Suprapubic skin (tissue), 4 donors: Measurements from ENCODE around the gene WDR73. TPM values are rescaled to one million over a fixed set of nuclear protein-coding genes. Genes with fewer than 3 reads are reported as not detected.

Experiments
- DNase-seq, 2 donors: peaks; one replicate each; pipeline ENCODE4 v3.0.0-alpha.2; 2019; ENCODE audit warnings: low spot score in 2 of 2
- H3K27ac ChIP-seq: fragments of 200-600 bp; sonication (generic); one replicate; pipeline ENCODE4 v1.5.1; 2019
- H3K27me3 ChIP-seq: fragments of 200-600 bp; sonication (generic); one replicate; pipeline ENCODE4 v1.5.1; 2019
- H3K36me3 ChIP-seq: fragments of 200-600 bp; sonication (generic); one replicate; pipeline ENCODE4 v1.5.1; 2019
- H3K4me1 ChIP-seq: fragments of 200-600 bp; sonication (generic); one replicate; pipeline ENCODE4 v1.5.1; 2019
- H3K4me3 ChIP-seq: fragments of 200-600 bp; sonication (generic); one replicate; pipeline ENCODE4 v1.5.1; 2019; ENCODE audit warnings: mild to moderate bottlenecking
- H3K9me3 ChIP-seq: fragments of 200-600 bp; sonication (generic); one replicate; pipeline ENCODE4 v1.5.1; 2019
- EP300 ChIP-seq: sonication (generic); formaldehyde crosslinking; IDR thresholded peaks from one replicate; pipeline ENCODE4 v1.6.1; 2017; ENCODE audit warnings: antibody characterized with exemption
- POLR2A ChIP-seq, 2 donors: fragments of 450-650 bp; IDR thresholded peaks; one replicate each; pipeline ENCODE4 v1.6.1; 2017; ENCODE audit warnings: antibody characterized with exemption in 2 of 2, mild to moderate bottlenecking in 2 of 2, moderate library complexity in 2 of 2
- POLR2AphosphoS5 ChIP-seq, 3 donors: sonication (generic); formaldehyde crosslinking; IDR thresholded peaks; one replicate each; pipeline ENCODE4 v1.6.1; 2017; ENCODE audit warnings: antibody characterized with exemption in 3 of 3
- WGBS: methylation state at CpG from one replicate; pipeline ENCODE4 v1.1.5; 2018; 5-methylcytosine and 5-hydroxymethylcytosine counted together
- total RNA-seq, 4 donors: library from RNA; depleted of rRNA; stranded (reverse); fragments of >200 nt; gene quantifications; one replicate each; pipeline ENCODE4 v1.1.0, GENCODE V29; 2016
- TF ChIP-seq, protein P1 (sequence below), 2 donors: fragments of 200-600 bp in 1 of 2; fragments of 450-650 bp in 1 of 2; sonication (generic) in 1 of 2; IDR thresholded peaks; one replicate each; pipeline ENCODE4 v1.5.1; 2016 to 2019; ENCODE audit warnings: antibody characterized with exemption in 2 of 2, mild to moderate bottlenecking in 1 of 2, moderate library complexity in 1 of 2

Gene WDR73
- 10 to 100 TPM; 16.0 to 39.9 (median 27.2) TPM for total RNA-seq

DNA sequence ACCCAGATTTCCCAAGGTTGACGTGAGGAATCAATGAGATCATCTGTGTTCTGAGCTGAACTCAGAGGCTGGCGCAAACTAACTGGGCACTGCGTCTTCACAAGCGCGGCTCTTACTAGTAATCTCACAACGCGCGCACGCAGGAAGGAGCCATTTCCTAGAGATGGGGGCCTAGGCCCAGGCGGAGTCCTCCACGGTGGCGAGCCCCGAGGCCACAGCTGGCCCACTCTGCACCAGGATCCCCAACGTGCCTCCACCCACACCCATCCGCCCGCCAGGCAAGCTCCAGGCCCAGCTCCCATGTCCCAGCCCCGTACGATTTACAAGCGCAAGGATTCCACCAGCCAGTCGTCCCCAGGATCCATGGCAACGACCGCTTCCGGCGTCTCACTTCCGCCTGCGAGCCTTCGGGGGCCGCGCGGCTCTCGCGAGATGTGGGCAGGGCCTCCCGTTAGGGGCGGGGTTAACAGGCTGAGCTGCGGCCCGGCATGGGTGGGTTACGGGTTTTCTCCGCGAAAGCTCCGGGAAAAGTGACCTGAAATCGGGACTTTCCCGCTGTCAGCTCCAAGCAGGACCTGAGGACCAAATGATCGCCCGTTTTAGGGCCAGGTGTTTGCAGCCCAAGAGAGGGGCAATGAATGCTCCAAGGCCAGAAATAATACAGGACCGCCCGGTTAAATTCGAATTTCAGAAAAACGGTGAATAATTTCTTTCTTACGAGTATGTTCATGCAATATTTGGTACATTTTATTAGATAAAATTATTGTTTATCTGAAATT lies at the start of gene WDR73:
Gene WDR73 (minus strand): TSS at position 374 of the 779 bp plus-strand sequence. CDS start 9 bp downstream, at position 365.
- H3K27me3 ChIP-seq, result no peaks in the 10 kb centered on the region
- TF ChIP-seq POLR2AphosphoS5 (IDR thresholded peaks at IDR 0.05) (peak in 2 of 3 donors; percentile 35 to 85), POLR2A (IDR thresholded peaks at IDR 0.05) (peak in 1 of 2 donors; percentile 60), EP300 (no peak)
- TF ChIP-seq, protein P1, sequence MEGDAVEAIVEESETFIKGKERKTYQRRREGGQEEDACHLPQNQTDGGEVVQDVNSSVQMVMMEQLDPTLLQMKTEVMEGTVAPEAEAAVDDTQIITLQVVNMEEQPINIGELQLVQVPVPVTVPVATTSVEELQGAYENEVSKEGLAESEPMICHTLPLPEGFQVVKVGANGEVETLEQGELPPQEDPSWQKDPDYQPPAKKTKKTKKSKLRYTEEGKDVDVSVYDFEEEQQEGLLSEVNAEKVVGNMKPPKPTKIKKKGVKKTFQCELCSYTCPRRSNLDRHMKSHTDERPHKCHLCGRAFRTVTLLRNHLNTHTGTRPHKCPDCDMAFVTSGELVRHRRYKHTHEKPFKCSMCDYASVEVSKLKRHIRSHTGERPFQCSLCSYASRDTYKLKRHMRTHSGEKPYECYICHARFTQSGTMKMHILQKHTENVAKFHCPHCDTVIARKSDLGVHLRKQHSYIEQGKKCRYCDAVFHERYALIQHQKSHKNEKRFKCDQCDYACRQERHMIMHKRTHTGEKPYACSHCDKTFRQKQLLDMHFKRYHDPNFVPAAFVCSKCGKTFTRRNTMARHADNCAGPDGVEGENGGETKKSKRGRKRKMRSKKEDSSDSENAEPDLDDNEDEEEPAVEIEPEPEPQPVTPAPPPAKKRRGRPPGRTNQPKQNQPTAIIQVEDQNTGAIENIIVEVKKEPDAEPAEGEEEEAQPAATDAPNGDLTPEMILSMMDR (IDR thresholded peaks at IDR 0.05), result peak in 1 of 2 donors; percentile 1
- peak within 1 kb of the TSS; percentile 87 for H3K27ac ChIP-seq
- H3K36me3 ChIP-seq, result peaks cover 26% of the 10 kb centered on the region
- H3K4me3 ChIP-seq, result peak within 1 kb of the TSS; percentile 75
- DNase-seq, result peak; percentile 98
- no peaks in the 10 kb centered on the region for H3K9me3 ChIP-seq
- peaks cover 53% of the 10 kb centered on the region for H3K4me1 ChIP-seq
- under 1% methylated on average over 31 of the region's 49 CpGs for WGBS

DNA sequence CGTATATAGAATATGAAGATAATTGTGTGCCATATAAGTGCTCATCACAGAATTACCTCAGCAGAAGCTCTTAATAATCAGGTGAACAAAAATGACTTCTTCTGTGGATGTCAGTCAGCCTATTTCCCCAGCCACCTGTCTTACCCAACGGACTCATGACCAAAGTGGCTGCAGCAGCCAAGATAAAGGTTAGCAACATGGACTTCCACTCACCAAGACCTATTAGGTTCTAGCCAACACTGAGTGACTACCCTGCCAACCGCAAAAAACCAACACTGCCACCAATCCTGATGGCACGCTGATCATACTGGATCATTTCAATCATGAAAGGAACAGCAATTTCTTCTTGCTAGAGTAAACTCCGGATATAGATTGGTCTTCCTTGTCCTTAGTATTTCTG lies 49.7 kb upstream of the WDR73 start:
- Histone ChIP-seq H3K27ac (no peak overlapping the region), H3K4me1 (peaks cover 13% of the 10 kb centered on the region)

DNA sequence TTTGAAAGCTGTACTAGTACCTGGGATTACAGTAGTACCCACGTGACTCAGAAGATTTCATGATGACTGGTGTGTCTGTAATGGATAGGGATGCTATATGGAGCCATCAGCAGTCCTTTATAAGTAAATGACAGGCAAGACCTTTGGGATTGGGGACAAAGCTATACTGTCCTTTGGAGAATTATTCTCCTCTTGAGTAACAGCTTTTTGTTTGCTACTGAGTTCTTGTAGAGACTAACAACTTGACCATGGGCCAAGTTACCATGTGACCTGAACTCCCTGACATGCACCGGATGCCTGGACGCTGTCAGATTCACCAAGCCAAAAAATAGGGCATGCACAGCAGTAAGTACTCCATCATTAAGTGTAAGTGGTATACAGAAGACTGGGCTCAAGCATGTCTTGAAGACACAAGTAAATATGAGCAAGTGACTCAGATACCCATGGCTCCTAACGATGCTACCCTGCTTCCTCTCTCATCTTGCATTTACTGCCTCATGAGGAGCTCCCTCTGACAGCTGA lies 48.9 kb upstream of the WDR73 start:
- WGBS, result 26% methylated on average over 4 of the region's 4 CpGs
- no peak overlapping the region for H3K4me3 ChIP-seq
- TF ChIP-seq EP300, result no peak
- no peak for TF ChIP-seq POLR2A (IDR thresholded peaks at IDR 0.05)
- TF ChIP-seq POLR2AphosphoS5 (IDR thresholded peaks at IDR 0.05), result no peak
- TF ChIP-seq, protein P1 (IDR thresholded peaks at IDR 0.05), result no peak
- H3K27ac ChIP-seq, result no peak overlapping the region
- H3K9me3 ChIP-seq, result no peaks in the 10 kb centered on the region
- H3K36me3 ChIP-seq, result no peaks in the 10 kb centered on the region
- no peaks in the 10 kb centered on the region for H3K27me3 ChIP-seq
- DNase-seq, result no peak
- peaks cover 13% of the 10 kb centered on the region for H3K4me1 ChIP-seq

More for the DNA sequence above, 49.7 kb upstream of the WDR73 start:
- no peak for DNase-seq
- 98% methylated on average over 5 of the region's 5 CpGs for WGBS
- no peak overlapping the region for H3K4me3 ChIP-seq
- TF ChIP-seq EP300 (no peak), POLR2AphosphoS5 (IDR thresholded peaks at IDR 0.05) (no peak), POLR2A (IDR thresholded peaks at IDR 0.05) (no peak)
- TF ChIP-seq, protein P1 (IDR thresholded peaks at IDR 0.05), result no peak
- H3K36me3 ChIP-seq, result no peaks in the 10 kb centered on the region
- H3K27me3 ChIP-seq, result no peaks in the 10 kb centered on the region
- no peaks in the 10 kb centered on the region for H3K9me3 ChIP-seq

DNA sequence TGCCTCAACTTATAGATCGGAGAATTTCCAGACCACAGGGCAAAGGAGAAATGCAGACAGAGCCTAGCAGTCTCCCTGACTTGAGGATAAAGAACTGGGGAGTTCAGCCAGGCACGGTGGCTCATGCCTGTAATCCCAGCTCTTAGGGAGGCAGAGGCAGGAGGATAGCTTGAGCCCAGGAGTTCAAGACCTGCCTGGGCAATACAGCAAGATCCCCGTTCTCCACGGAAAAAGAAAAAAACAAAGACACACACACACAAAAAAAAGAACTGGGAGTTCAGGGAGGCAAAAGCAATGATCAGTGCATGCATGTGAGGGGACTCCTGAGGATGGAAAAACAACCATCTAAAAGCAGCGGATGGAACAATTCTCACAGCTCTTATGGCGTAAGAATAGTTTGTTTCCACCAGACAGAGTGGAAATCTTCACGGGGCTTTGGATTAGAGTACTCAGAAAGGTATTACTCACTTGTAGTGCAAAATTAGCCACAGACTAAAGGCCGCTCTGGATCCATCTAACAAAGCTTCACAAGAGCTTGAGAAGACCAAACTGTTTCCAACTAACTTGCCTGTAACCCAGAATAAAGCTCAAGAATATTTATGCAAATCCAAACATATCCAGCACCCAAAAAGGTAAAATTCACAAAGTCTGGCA lies 45.6 kb upstream of the WDR73 start:
- H3K27me3 ChIP-seq, result no peaks in the 10 kb centered on the region
- no peaks in the 10 kb centered on the region for H3K36me3 ChIP-seq
- no peaks in the 10 kb centered on the region for H3K9me3 ChIP-seq
- no peak for DNase-seq
- no peak overlapping the region for H3K27ac ChIP-seq
- H3K4me1 ChIP-seq, result peaks cover 13% of the 10 kb centered on the region
- no peak for TF ChIP-seq EP300
- no peak for TF ChIP-seq POLR2A (IDR thresholded peaks at IDR 0.05)
- TF ChIP-seq POLR2AphosphoS5 (IDR thresholded peaks at IDR 0.05), result no peak
- TF ChIP-seq, protein P1 (IDR thresholded peaks at IDR 0.05), result no peak
- H3K4me3 ChIP-seq, result no peak overlapping the region
- 89% methylated on average over 8 of the region's 8 CpGs for WGBS
